Panc1 (cell line): ENCODE data around the gene KRCC1.

Experiments used
- CTCF ChIP-seq: fragments of 450-650 bp; IDR thresholded peaks from 2 replicates; pipeline ENCODE4 v1.5.1; 2017; ENCODE audit warnings: mild to moderate bottlenecking
- POLR2AphosphoS5 ChIP-seq: IDR thresholded peaks from 2 replicates; pipeline ENCODE4 v1.6.1; 2012; ENCODE audit warnings: mild to moderate bottlenecking, low read depth, low read length, moderate library complexity
- REST ChIP-seq, 2 experiments: IDR thresholded peaks; 2 replicates each; pipeline ENCODE4 v1.6.1; 2011 to 2012; ENCODE audit warnings: low read depth in 2 of 2, control low read depth in 1 of 2, low read length in 1 of 2, mild to moderate bottlenecking in 1 of 2, moderate library complexity in 1 of 2; ENCODE audit not compliant: insufficient read depth in 1 of 2
- SIN3A ChIP-seq: IDR thresholded peaks from 2 replicates; pipeline ENCODE4 v1.6.1; 2012; ENCODE audit warnings: low read depth, mild to moderate bottlenecking, low read length, moderate library complexity, borderline replicate concordance; ENCODE audit not compliant: insufficient read depth
- TCF7L2 ChIP-seq: IDR thresholded peaks from 2 replicates; pipeline ENCODE4 v1.6.1; 2011; ENCODE audit warnings: mild to moderate bottlenecking, low read depth, low read length, inconsistent platforms

- no peak for TF ChIP-seq CTCF
- TF ChIP-seq POLR2AphosphoS5: no peak
- TF ChIP-seq REST (IDR thresholded peaks at IDR 0.05; ENCODE audit: insufficient read depth in 1 of 2, low read depth in 2 of 2, low read length in 1 of 2): no peak
- no peak for TF ChIP-seq SIN3A
- no peak for TF ChIP-seq TCF7L2
These were observed 42.4 kb upstream of the KRCC1 start for GRCh38 chr2:88097891-88098557.
